Stimulated activated CD8-positive, alpha-beta memory T cell treated with anti-CD3 and anti-CD28 coated beads, Interleukin-7, amount 100 ng/mL, for 24 hours (primary cell): ENCODE data around the gene PDE4D.

Experiments used
- DNase-seq: peaks from one replicate; pipeline ENCODE4 v3.0.0-alpha.2; 2020; ENCODE audit warnings: low read depth

The PDE4D gene

DNA sequence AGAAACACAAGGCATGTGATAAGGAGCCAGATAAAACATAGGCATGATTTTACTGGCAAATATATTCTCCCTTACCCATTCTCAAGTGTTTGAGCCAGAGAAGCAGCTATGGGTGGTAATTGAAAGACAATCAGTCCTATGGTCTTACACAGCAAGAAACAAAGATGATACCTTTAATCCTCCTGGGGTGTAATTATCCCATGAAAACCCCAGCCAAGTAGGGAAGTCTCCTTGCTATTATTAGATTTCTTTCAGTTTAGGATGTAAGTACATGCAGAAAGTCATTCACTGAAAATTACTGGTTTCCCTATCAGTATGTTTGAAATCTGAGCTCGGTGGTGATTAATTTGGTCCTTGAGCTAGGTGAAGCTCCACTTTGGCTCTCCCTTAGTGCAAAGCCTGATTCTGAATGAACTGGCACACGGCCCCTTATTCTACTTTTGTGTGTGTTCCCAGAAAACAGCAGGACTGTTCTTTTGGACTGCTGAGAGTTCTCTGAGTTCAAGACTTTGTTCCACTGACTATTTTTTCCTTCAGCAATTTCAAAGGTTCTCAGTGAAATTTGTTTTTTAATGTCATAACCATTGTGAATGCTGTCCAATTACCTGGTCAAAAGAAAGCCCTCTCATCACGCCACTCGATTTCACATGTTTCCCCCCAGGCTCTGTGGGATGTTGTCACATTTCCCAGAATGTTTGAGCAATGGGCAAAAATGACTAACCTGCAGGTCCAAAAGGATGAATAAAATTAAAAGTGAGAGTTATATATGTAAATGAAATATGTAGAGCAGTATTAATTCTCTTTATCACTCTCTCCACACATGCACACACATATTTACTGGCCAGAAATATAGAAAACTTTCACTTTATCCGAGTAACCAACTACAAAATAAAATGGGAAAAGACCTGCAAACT is 967.6 kb downstream of the PDE4D start:
- no peak for DNase-seq

DNA sequence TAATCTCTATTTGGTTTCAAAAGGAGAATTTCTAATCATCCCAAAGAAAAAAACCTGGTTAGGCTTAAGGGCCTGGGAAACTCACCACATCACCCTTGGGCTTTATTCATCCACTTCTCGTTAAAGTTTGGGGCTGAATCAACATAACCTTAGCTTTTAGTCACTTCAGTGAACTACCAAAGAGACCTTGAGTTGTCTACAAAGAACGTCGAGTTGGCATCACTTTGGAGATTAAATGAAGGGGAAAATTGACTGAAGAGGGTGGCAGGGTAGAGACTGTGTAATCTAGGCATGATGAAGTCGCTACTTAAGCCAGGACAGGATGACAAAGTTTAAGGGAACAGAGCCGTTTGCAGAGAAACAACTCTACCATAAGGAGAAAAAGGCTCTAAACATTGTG is 969.2 kb downstream of the PDE4D start:
- no peak for DNase-seq

DNA sequence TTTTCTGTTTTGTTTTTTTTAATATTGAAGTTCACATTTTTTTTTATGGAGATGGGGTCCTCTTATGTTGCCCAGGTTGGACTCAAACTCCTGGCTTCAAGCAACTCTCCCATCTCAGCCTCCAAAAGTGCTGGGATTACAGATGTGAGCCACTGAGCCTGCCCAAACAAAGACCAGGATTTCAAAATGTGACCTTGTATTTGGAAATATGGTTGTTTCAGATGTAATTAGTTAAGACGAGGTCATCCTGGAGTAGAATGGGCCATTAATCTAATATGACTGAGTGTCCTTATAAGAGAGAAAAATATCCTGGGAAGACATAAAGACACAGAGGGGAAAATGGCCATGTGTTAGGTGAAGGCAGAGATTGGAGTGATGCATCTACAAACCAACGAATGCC is 970.2 kb downstream of the PDE4D start:
- DNase-seq: no peak

DNA sequence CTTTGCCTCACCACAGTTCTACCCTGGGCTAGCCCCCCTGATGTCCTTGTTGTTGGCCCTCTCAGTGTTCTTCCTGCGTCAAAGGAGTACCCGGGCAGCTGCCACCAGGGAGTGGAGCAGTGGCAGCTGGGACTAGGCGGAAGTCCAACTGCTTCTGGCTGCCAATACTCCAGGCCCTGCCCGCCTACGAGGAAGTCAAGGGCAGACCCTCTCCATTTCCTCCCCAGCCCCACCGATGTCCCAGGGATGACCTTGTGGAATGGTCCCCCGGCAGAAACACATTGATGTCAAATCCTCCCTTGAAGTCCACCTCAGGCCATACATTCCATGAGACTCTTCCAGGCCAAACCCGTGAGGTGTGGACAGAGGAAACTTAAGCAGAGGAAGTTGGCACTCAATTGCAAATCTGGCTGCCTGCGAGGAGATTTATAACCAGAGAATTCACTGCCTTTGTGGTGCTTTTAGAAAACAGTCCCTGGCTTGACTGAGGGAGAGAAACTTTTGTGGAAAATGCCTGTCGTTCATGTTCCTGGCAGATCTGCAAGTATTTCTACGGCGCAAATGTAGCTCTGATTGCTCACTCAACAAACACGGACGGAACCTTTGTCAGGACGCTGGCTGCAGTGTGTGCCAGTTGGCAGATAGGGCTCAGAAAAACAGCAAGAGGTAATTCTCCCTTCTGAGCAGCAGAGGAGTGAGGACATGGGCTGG is 970.9 kb downstream of the PDE4D start:
- DNase-seq: no peak

DNA sequence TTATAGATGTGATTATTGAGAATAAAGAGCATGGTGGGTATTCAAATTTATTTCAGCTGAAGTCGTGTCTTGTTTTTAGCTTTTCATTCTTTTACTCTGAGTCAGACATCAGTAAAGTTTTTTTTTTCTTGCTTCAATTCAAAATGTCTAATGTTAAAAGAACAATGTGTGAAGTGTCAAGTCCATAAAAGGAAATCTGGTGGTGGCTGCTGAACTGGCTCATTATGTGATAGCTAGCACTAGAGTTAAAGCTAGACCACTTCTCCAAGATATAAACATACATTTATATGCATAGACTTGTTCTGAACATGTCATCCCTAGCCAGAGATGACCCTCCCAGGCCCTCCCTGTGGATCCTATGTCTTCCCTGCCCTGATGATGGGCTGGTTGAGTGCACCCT is 972.4 kb downstream of the PDE4D start:
- no peak for DNase-seq

DNA sequence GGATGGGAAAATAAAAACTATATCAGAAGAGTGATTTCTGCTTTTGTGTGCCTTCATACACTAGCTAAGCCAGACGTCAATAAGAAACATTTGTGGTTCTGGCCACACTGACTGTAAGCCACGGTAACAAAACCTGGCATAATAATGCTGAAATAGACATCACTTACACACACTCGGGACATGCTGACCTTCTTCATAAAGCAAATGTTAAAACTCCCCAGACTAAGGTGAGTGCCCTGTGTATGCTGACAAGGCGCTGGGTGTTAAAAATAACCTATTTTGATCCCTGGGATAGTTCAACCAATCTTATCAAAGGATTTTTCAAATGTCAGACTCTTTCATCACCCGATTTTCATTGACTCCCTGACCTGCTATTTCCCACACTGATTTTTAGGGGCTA is 973.7 kb downstream of the PDE4D start:
- no peak for DNase-seq
